ENCODE results near the gene CDC14A. TPM values are rescaled to one million over a fixed set of nuclear protein-coding genes. Genes with fewer than 3 reads are reported as not detected.

Gene CDC14A
- total and polyA plus RNA-seq, 2 of the 8 experiments (the other 6 are each of a cell fraction or from before 2014, with no cell fraction given), result 3.2 to 8.9 TPM

- no peak for TF ChIP-seq PHF8 (conservative IDR thresholded peaks at IDR 0.05; ENCODE audit: low read depth, low read length)
- no peak for TF ChIP-seq NANOG (IDR thresholded peaks at IDR 0.05; ENCODE audit: insufficient read depth, low read depth, low read length, poor library complexity, severe bottlenecking)
- TF ChIP-seq YY1 (IDR thresholded peaks at IDR 0.05; ENCODE audit: low read depth, low read length), result no peak
Observed at GRCh38 chr1:100396651-100397050, 44.3 kb downstream of the CDC14A start (continued).

Data from H1 (cell line).